ENCODE measurements around the gene AKR1C1.
"Not testable (repeated sequence)": the region's sequence is repeated elsewhere in the genome, so short reads cannot be mapped to it uniquely, and the experiment has no call there.

Gene AKR1C1

DNA sequence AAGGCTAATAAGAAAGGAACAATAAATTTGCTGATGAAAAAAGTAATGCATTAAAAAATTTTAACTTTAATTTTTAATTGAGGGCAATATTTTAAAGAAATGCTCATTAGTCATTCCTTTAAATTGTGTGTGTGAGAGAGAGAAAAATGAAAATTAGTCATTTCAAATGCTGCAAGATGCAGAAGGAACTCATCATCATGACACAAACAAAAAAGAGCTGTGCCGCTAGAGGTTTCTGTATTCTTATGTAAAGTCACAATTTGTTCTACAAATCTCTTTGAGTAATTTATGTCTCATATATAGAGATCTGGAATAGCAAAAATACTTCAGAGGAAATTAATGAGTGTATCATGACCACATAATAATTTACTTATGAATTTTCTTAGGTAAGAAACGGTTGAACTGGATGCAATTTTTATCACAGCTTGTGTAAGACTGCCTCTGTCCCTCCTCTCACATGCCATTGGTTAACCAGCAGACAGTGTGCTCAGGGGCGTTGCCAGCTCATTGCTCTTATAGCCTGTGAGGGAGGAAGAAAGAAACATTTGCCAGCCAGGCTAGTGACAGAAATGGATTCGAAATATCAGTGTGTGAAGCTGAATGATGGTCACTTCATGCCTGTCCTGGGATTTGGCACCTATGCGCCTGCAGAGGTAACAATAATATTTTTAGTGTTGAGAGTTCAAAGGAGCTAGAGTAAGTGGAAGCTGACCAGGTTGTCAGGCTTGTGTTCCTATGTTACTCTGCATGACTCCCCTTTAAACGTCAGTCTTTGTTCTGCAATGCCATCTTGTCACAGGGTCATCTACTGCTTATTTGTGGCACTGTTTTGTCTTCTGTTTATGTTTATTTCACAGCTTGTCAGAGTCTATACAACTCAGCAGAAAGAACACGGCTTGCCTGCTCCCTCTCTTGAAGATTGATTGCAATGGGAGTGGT lies at the start of gene AKR1C1:
TSS of gene AKR1C1 (plus strand) at position 540 of the 939 bp plus-strand sequence. CDS start at position 570, 30 bp downstream.
- not testable (repeated sequence) for H3K27me3 Mint-ChIP-seq; H3K36me3 Mint-ChIP-seq (ENCODE audit: low read depth); H3K9me3 Mint-ChIP-seq

DNA sequence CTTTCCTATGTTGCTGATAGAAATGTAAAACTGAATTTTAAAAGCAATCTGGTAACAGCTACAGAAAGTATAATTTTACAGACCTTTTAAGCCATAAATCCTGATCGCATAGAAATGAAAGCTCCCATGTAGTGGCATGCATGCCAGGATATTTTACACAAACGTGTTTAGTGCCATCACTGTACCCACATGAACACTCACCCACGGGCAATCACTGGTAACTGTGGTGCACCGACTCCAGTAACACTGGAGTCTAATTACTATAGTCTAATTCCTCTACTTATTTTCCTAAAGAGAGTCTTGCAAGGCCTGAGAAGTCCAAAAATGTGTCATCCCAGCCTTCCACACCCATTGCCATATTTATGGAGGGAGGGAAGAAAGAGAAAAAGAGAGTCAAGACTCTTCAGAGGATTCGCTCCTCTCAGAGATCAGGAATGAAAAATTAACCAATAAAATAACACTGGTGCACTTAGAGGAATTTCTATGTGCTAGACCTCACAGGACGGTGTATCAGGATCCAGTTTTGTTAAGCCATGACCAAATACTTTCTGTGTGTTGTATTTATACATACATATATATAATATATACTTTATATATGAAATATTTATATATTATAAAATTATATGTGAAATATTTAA lies 48.9 kb upstream of the AKR1C1 start:
- H3K27me3 Mint-ChIP-seq = no peaks in the 10 kb centered on the region
- H3K27ac Mint-ChIP-seq = no peak overlapping the region
- H3K4me3 Mint-ChIP-seq = no peak overlapping the region
- no peaks in the 10 kb centered on the region for H3K4me1 Mint-ChIP-seq (ENCODE audit: low read depth)
- intact Hi-C loops (cut with micrococcal nuclease) = no loop called here
- no peaks in the 10 kb centered on the region for H3K36me3 Mint-ChIP-seq (ENCODE audit: low read depth)
- H3K9me3 Mint-ChIP-seq = no peaks in the 10 kb centered on the region

More for the DNA sequence above, at the start of gene AKR1C1:
- intact Hi-C loops (cut with micrococcal nuclease); H3K4me1 Mint-ChIP-seq (ENCODE audit: low read depth); H3K4me3 Mint-ChIP-seq; H3K27ac Mint-ChIP-seq: not testable (repeated sequence)

DNA sequence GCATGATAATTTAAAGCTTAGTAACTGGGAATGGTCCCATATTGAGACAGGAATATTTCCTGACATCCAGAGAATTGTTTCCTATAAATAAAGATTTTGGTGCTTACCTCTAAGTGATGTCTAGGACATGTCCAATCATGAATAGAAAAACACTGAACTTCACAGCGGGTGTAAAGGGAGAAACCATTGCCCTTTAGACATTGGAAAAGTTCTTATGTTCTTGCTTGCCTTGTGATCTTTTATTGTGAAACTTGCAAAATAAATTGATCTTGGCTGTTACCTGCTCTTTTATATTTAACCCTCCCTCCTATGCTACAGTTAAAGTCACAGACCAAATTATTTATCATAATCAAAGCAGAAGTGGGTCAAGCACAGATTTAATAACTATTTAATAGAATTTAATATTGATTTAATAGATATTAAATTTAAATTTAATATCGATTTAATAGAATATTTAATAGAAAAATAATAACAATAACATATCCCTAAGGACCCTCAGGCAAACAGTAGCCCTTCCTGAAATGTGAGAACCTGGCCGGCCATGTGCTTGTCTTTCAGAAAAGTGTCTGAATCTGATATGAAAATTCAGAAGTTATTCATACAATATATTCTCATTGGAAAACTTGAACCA lies 47.0 kb upstream of the AKR1C1 start:
- no peaks in the 10 kb centered on the region for H3K9me3 Mint-ChIP-seq
- H3K36me3 Mint-ChIP-seq (ENCODE audit: low read depth) = no peaks in the 10 kb centered on the region
- intact Hi-C loops (cut with micrococcal nuclease) = no loop called here
- no peak overlapping the region for H3K4me3 Mint-ChIP-seq
- no peaks in the 10 kb centered on the region for H3K27me3 Mint-ChIP-seq
- H3K4me1 Mint-ChIP-seq (ENCODE audit: low read depth) = no peaks in the 10 kb centered on the region
- H3K27ac Mint-ChIP-seq = no peak overlapping the region

DNA sequence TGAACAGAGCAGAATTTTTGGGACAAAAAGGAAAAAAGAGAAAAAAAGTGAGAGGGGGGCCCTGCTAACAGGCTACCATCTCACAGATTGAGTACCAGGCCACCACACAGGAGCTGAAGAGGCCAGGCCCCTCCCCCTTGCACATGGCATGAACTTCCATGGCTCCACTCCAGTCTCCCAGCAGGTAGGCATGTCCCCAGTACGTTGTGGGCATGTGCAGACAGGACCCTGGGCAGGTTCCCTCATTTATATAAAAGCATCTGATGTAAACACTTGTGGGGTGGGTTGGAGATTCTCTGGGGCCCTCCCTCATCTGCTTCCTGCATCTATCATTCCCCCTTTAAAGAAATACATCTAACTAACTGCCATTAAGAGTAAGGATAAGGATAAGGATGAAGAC lies 45.0 kb upstream of the AKR1C1 start:
- intact Hi-C loops (cut with micrococcal nuclease) = no loop called here
- no peaks in the 10 kb centered on the region for H3K27me3 Mint-ChIP-seq
- no peaks in the 10 kb centered on the region for H3K9me3 Mint-ChIP-seq

DNA sequence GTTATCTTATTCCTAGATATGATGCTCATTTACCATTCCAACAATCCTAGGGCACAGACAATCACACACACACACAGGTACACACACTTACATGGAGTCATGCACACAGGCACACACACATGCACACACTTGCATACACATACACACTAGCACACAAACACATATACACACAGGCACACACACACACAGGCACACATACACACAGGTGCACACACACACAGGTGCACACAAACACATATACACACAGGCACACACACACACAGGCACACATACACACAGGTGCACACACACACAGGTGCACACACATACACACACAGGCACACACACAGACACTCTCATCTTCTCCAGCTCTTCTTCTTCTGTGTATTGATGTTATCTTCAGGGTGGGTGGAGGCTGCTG lies 38.7 kb upstream of the AKR1C1 start:
- H3K36me3 Mint-ChIP-seq (ENCODE audit: low read depth); H3K27ac Mint-ChIP-seq; H3K4me1 Mint-ChIP-seq (ENCODE audit: low read depth); intact Hi-C loops (cut with micrococcal nuclease); H3K4me3 Mint-ChIP-seq; H3K27me3 Mint-ChIP-seq: not testable (repeated sequence)
- peaks cover 14% of the 10 kb centered on the region for H3K9me3 Mint-ChIP-seq

More for the DNA sequence above, 45.0 kb upstream of the AKR1C1 start:
- Mint-ChIP-seq H3K4me1 (ENCODE audit: low read depth) (no peaks in the 10 kb centered on the region), H3K27ac (no peak overlapping the region), H3K4me3 (no peak overlapping the region), H3K36me3 (ENCODE audit: low read depth) (no peaks in the 10 kb centered on the region)

DNA sequence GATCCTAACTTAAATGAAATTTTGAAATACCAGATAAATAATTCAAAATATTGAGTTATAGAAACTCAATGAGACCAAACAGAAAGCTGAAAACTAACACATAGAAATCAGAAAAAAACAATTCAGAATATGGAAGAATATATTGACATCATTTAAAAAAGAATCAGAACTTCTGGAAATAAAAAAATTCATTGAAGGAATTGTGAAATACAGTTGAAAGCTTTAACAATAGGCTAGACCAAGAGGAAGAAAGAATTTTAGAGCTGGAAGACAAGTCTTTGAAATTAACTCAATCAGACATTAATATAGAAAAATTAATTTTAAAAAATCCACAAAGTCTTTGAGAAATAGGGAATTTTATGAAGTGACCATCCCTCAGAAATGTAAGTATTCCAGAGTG lies 36.8 kb upstream of the AKR1C1 start:
- Mint-ChIP-seq H3K4me1 (ENCODE audit: low read depth) (no peaks in the 10 kb centered on the region), H3K27ac (no peak overlapping the region), H3K4me3 (no peak overlapping the region), H3K27me3 (no peaks in the 10 kb centered on the region), H3K36me3 (ENCODE audit: low read depth) (no peaks in the 10 kb centered on the region), H3K9me3 (peaks cover 14% of the 10 kb centered on the region)
- intact Hi-C loops (cut with micrococcal nuclease) = no loop called here

DNA sequence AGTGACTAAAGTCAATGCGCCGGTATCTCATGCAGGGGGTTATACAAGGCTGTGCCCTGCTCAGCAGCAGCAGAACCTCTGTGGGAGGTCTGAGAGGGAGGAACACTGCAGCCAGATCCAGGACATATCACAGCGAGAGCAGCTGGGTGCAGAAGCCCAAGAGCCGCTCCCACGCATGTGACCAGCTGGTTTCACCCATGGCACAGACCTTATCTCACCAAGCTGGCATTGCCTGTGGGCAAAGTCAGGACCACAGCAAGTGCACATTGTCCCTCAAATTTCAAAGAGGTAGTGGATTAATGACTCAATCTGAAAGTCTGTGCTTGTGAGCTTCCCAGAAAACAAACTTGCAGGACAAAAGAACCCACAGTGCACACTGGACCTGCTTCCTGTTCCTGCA lies 31.6 kb upstream of the AKR1C1 start:
- no peak overlapping the region for H3K27ac Mint-ChIP-seq
- H3K4me1 Mint-ChIP-seq (ENCODE audit: low read depth) = no peaks in the 10 kb centered on the region
- peaks cover 6% of the 10 kb centered on the region for H3K9me3 Mint-ChIP-seq
- intact Hi-C loops (cut with micrococcal nuclease) = no loop called here
- no peak overlapping the region for H3K4me3 Mint-ChIP-seq
- H3K36me3 Mint-ChIP-seq (ENCODE audit: low read depth) = no peaks in the 10 kb centered on the region
- H3K27me3 Mint-ChIP-seq = no peaks in the 10 kb centered on the region

DNA sequence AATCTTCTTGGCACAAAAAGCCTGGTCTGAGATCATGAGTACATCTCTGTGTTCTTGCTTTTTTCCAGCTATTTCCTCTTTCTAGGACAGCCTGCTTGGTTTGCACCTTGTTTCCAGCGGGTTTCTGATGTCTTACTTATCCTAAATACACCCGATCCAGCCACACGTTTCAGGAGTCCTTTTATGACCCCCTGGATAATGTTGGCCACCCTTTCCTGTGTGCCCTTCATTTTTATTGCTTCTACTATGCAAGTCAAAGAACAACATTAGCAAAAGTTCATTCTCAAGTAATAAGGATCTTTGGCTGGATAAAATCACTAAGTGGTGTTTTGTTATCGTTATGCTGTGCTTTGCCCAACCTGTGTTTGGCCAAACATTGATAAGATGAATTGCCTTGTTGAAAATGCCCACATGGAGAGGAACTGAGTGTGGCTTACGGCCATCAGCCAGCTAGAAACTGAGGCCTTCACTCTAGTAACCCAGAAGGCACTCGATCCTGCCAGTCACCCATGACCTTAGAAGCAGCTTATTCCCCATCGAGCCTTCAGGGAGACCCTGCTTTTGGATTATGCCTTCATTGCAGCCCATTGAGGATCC lies 28.7 kb upstream of the AKR1C1 start:
- no peaks in the 10 kb centered on the region for H3K27me3 Mint-ChIP-seq

DNA sequence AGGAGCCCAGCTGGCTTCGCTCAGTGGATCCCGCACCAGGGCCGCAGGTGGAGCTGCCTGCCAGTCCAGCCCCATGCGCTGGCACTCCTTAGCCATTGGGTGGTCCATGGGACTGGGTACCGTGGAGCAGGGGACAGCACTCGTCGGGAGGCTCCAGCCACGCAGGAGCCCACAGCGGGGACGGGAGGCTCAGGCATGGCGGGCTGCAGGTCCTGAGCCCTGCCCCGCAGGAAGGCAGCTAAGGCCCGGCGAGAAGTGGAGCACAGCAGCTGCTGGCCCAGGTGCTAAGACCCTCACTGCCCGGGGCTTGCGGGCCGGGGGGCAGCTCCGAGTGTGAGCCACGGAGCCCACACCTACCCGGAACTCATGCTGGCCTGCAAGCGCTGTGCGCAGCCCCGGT lies 25.9 kb upstream of the AKR1C1 start:
- Mint-ChIP-seq H3K9me3 (no peaks in the 10 kb centered on the region), H3K27me3 (no peaks in the 10 kb centered on the region), H3K36me3 (ENCODE audit: low read depth) (no peaks in the 10 kb centered on the region), H3K4me3 (no peak overlapping the region), H3K27ac (no peak overlapping the region), H3K4me1 (ENCODE audit: low read depth) (no peaks in the 10 kb centered on the region)
- intact Hi-C loops (cut with micrococcal nuclease) = no loop called here

More for the DNA sequence above, 28.7 kb upstream of the AKR1C1 start:
- no peaks in the 10 kb centered on the region for H3K36me3 Mint-ChIP-seq (ENCODE audit: low read depth)
- H3K27ac Mint-ChIP-seq = no peak overlapping the region
- intact Hi-C loops (cut with micrococcal nuclease) = no loop called here
- H3K4me1 Mint-ChIP-seq (ENCODE audit: low read depth) = no peaks in the 10 kb centered on the region
- H3K9me3 Mint-ChIP-seq = no peaks in the 10 kb centered on the region
- H3K4me3 Mint-ChIP-seq = no peak overlapping the region

DNA sequence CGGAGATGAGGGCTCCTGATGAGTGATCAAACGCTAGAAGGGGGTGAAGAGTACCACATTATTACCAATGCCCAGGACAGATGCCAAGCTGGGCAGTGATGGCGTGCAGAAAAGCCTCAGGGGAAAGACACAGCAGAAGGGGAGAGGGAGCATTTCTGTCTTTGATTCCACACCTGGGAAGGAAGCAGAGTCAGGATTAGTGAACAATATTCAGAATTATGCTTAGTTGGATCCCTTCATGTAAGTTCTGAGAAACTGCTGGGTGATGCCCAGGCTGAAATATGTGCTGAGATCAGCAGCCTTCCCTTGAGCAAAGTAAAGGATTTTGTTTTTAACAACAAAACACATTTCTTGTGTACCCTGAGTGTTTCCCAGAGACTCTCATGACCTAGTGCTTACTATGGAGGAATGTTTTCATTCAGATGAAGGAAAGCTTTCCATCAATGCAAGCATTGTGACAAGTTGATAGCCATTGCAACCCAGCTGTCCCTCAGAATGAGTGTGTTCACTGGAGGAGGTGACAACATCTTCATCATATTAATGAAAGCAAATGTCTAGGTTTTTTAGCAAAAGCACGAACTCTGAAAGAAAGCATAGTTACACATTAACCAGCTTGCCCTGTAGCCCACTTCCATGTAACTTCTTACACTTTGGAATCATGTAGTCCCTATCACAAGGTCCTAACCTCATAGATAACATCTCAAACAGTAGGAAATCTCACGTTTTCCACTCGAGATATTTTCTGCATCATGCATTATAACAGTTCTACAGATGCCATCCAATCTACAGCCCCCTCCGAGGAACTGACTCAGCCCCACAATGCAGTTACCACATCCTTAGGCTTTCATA lies 23.8 kb upstream of the AKR1C1 start:
- Mint-ChIP-seq H3K27ac (no peak overlapping the region), H3K9me3 (no peaks in the 10 kb centered on the region), H3K4me3 (no peak overlapping the region), H3K27me3 (no peaks in the 10 kb centered on the region), H3K36me3 (ENCODE audit: low read depth) (no peaks in the 10 kb centered on the region), H3K4me1 (ENCODE audit: low read depth) (no peaks in the 10 kb centered on the region)
- intact Hi-C loops (cut with micrococcal nuclease) = no loop called here

DNA sequence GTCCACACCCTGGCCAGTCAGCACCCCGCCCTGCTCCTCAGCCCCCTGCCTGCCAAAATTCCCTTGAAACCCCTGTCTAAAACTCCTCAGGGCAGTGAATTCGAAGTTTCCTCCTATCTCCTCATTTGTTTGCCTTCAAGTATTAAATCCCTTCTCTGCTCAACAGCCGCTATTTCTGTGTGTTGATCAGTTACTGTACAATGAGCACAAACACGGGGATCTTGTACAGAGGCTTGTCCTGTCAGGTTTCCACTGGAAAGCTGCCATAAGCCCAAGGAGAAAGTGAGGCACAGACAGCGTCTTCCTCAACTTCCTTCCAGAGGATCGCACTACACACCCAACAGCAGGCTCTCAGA lies 23.2 kb upstream of the AKR1C1 start:
- intact Hi-C loops (cut with micrococcal nuclease); H3K4me1 Mint-ChIP-seq (ENCODE audit: low read depth); H3K27me3 Mint-ChIP-seq; H3K27ac Mint-ChIP-seq; H3K36me3 Mint-ChIP-seq (ENCODE audit: low read depth); H3K9me3 Mint-ChIP-seq; H3K4me3 Mint-ChIP-seq: not testable (repeated sequence)

DNA sequence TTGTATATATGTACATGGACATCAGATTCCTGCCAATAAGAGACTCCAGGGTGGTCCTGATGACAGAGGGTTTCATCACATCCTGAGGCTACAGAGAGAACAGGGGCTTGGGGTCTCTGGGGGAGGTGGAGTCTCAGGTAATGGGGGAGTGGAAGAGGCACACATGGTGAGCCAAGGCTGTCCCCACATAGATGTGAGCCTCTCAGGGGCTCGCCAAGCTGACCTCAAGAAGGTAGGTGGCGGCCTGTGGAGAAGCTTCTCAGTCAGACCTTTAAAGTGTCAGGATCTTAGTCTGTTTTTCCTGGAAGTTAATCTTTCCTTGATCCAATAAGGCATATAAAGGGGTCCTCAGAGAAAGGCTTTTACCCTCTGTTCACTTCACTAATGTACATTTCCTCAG lies 22.3 kb upstream of the AKR1C1 start:
- H3K36me3 Mint-ChIP-seq (ENCODE audit: low read depth); H3K4me3 Mint-ChIP-seq; H3K27me3 Mint-ChIP-seq; H3K4me1 Mint-ChIP-seq (ENCODE audit: low read depth); H3K9me3 Mint-ChIP-seq; H3K27ac Mint-ChIP-seq; intact Hi-C loops (cut with micrococcal nuclease): not testable (repeated sequence)

DNA sequence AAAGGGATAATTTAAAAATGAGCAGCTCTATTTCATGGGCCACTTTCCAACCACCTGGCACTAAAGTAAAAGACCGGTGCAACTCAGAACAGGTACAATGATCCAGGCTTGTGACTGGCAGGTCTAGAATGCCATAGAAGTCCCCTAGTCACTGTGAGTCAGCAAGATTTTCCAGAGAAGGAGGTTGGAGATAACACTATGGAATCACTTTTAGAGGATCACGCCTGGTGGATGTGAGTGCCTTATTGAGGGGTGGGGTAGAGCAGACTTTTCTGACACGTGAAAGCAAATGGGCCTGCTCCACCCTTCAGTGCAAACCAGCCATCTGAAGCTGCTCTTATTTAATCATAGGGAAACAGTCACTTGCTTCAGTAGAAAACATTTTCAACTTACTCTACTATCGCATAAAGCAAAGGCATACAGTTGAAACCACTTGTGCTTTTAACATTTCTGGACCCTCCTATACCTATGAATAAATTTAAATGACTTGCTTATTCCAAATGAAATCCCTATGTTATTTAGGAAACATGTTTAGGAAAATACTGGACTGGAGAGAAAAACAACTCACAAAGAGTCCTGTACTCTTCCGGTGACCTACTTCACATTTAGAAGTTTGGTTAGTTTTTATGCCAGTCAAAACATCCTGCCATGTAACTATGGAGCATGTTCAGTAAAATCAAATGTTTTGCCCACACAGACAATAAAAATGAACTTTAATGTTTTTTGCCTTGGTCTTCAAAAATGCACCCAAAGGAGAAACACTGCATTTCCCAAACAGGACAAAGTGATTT lies 21.5 kb upstream of the AKR1C1 start:
- intact Hi-C loops (cut with micrococcal nuclease) = no loop called here
- Mint-ChIP-seq H3K4me3 (no peak overlapping the region), H3K4me1 (ENCODE audit: low read depth) (no peaks in the 10 kb centered on the region), H3K27me3 (no peaks in the 10 kb centered on the region), H3K36me3 (ENCODE audit: low read depth) (no peaks in the 10 kb centered on the region), H3K27ac (no peak overlapping the region), H3K9me3 (peaks cover 10% of the 10 kb centered on the region)

All from dendritic cell treated with granulocyte-macrophage colony-stimulating factor and Interleukin-4, amounts not matched to agents 40 ng/mL and 50 ng/mL, for 4 days (primary cell).